ENCODE measurements around the gene IFNG-AS1.

Gene IFNG-AS1

DNA sequence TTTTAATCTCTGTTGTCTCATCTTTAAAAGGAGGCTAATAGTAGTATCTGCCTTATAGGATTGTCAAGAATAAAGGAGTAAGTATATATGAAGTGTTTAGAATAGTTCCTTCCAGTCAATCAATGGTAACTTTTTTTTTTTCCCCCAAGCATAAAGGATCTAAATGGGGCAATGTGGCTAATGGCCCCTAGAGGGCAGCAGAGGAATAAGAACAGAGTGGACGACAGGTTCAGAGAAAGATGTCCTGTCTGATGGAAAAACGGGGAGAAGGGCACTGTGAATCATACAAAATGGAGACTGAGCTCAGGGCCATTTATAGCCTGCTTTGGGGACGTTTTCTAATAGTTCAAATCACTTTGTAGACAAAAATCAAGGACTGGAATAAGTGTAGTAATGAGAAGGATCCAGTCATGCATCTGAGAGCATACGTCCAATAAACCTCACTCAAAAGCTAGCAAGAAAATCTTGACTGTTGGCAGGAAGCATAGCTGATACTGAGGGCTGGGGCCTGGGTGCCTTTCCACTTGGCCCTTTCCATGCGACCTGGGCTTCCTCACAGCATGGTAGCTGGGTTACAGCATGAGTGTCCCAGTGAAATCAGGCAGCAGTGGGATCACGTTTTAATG is 51.3 kb downstream of the IFNG-AS1 start:
- DNase-seq, result peak; percentile 43

DNA sequence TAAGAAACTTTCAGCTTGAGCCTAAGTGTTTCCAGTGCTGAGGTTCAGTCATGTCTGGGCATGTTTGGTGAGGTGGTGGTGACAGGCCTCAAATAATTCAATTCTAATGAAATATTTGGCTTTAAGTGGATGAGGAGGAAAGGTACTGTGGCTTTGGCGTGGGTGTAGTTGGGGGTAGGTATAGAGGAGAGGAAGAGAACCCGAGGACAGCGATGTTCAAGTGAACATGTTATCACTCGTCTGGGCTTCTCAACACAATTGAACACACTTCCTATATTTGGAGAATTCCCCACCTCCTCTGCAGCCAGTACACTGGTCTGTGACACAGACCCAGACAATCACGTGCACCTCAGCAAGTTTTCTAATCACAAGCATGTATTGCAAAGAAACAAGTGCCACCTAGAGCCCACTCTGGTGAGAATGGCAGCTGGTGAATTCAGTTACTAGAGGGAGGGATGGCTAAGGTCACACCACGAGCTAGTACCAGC is 53.0 kb downstream of the IFNG-AS1 start:
- no peak for DNase-seq

DNA sequence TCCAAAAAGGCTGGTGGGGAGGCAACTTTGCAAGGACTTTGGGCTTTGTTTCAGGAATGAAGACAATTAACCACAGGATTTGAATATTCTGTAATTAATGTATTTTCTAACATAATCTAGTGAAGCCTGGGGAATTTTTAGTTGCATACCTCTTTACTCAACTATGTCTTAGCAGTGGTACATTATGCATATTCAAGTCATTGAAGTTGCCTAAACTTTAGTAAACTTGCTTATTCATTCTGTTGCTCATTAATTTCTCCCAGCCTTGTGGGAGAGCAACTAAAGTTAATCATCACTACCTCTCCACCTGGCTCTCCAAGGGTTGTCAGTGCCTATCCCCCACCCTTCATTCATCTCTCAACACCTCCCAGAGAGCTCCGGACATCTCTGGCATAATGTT is 54.2 kb downstream of the IFNG-AS1 start:
- DNase-seq, result no peak

DNA sequence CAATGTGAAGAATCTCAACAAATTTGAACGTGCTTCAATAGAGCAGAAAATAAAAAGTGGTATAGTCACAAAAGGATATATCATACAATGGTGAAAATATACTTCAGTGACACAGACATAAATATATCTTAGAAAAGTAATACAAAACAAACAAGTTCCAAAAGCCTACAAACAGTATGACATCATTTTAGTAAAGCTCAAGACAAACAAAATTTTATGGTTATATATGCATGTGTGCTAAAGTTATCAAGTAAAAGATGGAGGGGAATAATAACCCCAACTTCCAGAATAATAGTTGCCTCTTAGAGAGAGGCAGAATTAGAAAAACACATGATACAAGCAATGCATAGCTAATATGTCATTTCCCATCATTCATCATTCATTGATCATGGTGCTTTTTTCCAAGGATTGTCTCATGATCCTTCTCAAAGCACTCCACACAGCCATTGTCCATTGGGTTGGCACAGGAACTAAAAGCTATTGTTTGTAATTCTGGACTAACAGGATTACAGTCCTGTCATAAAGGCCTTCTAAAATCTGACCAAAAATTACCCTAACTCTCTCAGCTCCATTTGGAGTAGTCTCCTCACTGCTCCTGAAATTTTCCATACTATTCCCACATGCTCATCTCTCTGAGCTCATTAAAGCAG is 59.5 kb downstream of the IFNG-AS1 start:
- no peak for DNase-seq

DNA sequence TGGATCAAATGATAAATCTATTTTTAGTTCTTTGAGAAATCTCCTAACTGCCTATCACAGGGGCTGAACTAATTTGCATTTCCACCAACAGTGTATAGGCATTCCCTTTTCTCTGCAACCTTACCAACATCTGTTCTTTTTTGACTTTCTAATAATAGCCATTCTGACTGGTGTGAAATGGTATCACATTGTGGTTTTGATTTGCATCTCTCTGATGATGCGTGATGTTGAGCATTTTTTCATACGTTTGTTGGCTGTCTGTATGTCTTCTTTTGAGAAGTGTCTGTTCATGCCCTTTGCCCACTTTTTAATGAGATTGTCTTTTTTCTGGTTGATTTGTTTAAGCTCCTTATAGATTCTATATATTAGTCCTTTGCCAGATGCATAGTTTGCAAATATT is 67.1 kb downstream of the IFNG-AS1 start:
- DNase-seq, result no peak

DNA sequence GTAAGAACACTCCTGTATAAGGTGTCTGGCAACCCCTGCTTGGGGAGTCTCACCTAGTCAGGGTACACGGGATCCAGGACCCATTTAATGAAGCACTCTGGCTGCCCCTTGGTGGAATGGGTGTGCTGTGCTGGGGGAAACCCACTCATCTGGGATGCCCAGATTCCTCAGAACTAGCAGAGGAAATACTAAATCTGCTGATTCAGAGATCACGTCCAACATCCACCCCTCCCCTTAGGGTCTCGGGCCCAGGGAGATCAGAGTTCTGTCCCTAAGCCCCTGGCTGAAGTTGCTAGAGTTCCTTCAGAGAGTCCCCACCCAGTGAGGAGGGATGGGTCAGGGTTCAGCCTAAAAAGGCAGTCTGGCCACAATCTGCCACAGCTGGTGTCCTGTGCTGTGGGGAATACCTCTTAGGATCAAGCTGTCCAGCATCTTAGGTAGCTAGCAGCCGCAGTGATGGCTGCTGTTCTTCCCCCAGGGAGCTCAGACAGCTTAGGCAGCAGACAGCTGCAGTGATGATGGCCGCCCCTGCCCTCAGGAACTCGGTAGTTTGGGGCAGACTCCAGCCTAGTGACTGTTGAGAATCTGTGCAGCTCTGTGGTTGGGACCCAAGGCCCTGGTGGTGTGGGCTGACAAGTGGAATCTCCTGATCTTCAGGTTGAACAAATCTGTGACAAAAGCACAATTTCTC is 74.8 kb downstream of the IFNG-AS1 start:
- no peak for DNase-seq

DNA sequence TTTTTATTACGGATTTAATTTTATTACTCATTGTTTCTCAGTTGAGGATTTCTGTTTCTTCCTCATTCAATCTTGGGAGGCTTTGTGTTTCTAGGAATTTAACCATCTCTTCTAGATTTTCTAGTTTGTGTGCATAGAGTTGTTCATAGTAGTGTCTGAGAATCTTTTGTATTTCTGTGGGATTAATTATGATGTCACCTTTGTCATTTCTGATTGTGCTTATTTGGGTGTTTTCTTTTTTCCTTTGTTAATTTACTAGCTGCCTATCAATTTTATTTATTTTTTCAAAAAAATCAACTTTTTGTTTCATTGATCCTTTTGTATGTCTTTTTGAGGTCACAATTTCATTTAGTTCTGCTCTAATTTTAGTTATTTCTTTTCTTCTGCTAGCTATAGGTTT is 75.9 kb downstream of the IFNG-AS1 start:
- no peak for DNase-seq

DNA sequence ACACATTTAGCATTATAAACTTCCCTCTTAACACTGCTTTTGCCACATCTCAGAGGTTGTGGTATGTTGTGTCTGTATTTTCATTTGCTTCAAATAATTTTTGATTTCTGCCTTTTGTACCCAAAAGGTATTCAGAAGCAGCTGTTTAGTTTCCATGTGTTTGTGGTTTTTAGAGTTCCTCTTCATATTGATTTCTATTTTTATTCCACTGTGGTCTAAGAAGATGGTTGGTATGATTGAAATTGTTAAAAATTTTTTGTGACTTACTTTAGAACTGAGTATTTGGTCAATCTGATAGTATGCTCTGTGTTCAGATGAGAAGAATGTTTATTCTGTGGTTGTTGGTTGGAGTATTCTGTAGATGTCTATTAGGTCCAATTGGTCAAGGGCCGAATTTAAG is 76.4 kb downstream of the IFNG-AS1 start:
- no peak for DNase-seq

DNA sequence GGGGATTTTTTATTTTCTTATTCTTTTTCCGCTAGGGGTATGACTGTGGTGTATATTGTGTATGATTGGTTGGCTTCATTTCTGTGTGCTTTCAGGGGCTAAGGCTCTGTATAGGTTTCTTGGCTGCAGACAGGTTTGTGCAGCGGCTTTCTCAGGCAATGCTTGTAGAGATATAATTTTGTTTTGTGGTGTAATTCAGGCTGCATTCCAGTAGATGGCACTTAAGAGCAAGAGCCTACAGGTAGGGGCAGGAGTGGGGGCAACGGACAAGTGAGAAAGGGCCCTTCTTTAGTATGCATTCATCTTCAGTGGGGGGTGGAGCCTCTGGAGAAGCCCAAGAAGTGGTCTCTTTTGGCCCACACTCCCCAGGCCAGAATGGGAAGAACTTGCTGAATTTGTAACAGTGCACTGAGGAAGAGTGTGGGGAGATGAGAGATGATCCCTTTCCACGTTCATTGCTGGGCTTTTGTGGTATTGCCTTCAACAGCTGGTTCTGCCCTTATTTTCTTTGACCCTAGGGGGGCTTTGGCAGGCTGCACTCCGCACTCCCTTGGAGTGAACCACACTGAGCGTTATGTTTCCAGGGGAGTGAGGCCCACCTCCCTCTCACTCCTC is 78.6 kb downstream of the IFNG-AS1 start:
- DNase-seq, result no peak

DNA sequence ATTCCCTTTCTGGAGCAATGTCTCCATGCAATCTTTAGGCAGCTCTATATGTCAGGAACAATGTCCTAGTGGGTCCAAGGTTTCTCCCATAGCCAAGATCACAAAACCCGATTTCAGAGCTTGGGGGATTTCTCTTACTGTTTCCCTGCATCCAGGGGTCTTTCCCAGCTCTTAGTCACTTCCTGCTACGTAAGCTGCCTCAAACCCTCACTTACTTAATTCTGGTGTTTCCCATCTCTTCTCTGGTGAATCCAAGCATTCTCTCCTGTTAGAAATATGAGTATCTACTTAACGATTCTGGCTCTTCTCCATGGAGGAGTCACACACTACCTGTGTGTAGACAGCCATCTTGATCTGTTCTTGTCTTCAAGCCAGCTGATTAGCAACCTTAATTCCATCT is 80.0 kb downstream of the IFNG-AS1 start:
- no peak for DNase-seq
